Keratinocyte (primary cell): ENCODE measurements around the gene GSAP. TPM values are rescaled to one million over a fixed set of nuclear protein-coding genes. Genes with fewer than 3 reads are reported as not detected.
A peak's percentile ranks its signal among the peaks of the same experiment; 100 is the strongest.

Experiments used
- DNase-seq: peaks from one replicate; pipeline ENCODE4 v3.0.0-alpha.2; 2011; ENCODE audit warnings: low read depth, missing footprints, low spot score
- FAIRE-seq: peaks from 2 replicates; lab custom pipeline; 2011; peaks lifted over from hg19 to GRCh38; lab: Jason Lieb, UNC
- H2AFZ ChIP-seq: 2 replicates; pipeline ENCODE4 v1.6.0; 2012; ENCODE audit warnings: low read length, control low read depth, inconsistent platforms; ENCODE audit not compliant: control insufficient read depth
- H3K27ac ChIP-seq: 2 replicates; pipeline ENCODE4 v1.5.1; 2011; ENCODE audit warnings: low read length; ENCODE audit not compliant: control insufficient read depth, insufficient read depth
- H3K27me3 ChIP-seq: 3 replicates; pipeline ENCODE4 v1.6.0; 2011; ENCODE audit warnings: low read length; ENCODE audit not compliant: control insufficient read depth, insufficient read depth; ENCODE audit errors: extremely low read depth
- H3K36me3 ChIP-seq, 2 experiments: 2 replicates in 1 of 2; 3 replicates in 1 of 2; pipeline ENCODE4 v1.5.1; 2011; ENCODE audit warnings: low read length in 2 of 2, mild to moderate bottlenecking in 1 of 2; ENCODE audit not compliant: control insufficient read depth in 2 of 2, insufficient read depth in 2 of 2; ENCODE audit errors: extremely low read depth in 1 of 2
- H3K4me1 ChIP-seq: 3 replicates; pipeline ENCODE4 v1.5.1; 2011; ENCODE audit warnings: low read length; ENCODE audit not compliant: control insufficient read depth, insufficient read depth; ENCODE audit errors: extremely low read depth
- H3K4me2 ChIP-seq: 3 replicates; pipeline ENCODE4 v1.6.0; 2011; ENCODE audit warnings: low read depth, low read length; ENCODE audit not compliant: control insufficient read depth, insufficient read depth; ENCODE audit errors: extremely low read depth
- H3K4me3 ChIP-seq, 3 experiments: fragments of 200-600 bp in 1 of 3; sonication (generic) in 1 of 3; 2 replicates in 2 of 3; 3 replicates in 1 of 3; pipeline ENCODE4 v1.5.1; 2011 to 2016; ENCODE audit warnings: low read length in 3 of 3, mild to moderate bottlenecking in 3 of 3, control low read depth in 2 of 3, inconsistent platforms in 1 of 3, low read depth in 1 of 3, mixed read lengths in 1 of 3, mixed run types in 1 of 3, moderate library complexity in 1 of 3; ENCODE audit not compliant: control insufficient read depth in 2 of 3, insufficient read depth in 2 of 3; ENCODE audit errors: extremely low read depth in 1 of 3
- H3K79me2 ChIP-seq: 2 replicates; pipeline ENCODE4 v1.6.0; 2012; ENCODE audit warnings: low read length; ENCODE audit not compliant: control insufficient read depth, insufficient read depth
- H3K9ac ChIP-seq: 3 replicates; pipeline ENCODE4 v1.6.0; 2011; ENCODE audit warnings: low read length; ENCODE audit not compliant: control insufficient read depth, insufficient read depth; ENCODE audit errors: extremely low read depth
- H3K9me1 ChIP-seq: 3 replicates; pipeline ENCODE4 v1.6.0; 2011; ENCODE audit warnings: low read length; ENCODE audit not compliant: control insufficient read depth, insufficient read depth; ENCODE audit errors: extremely low read depth
- H3K9me3 ChIP-seq: 2 replicates; pipeline ENCODE4 v1.5.1; 2012; ENCODE audit warnings: low read depth, low read length; ENCODE audit not compliant: control insufficient read depth
- H4K20me1 ChIP-seq: 3 replicates; pipeline ENCODE4 v1.6.0; 2011; ENCODE audit warnings: low read length; ENCODE audit not compliant: control insufficient read depth, insufficient read depth; ENCODE audit errors: extremely low read depth
- EZH2 ChIP-seq: IDR thresholded peaks from one replicate; pipeline ENCODE4 v1.6.1; 2012; ENCODE audit warnings: inconsistent platforms, mild to moderate bottlenecking, low read length, moderate library complexity
- dilution Hi-C: fragments of 300-500 bp; cut with MboI; formaldehyde crosslinking; loops from one replicate; pipeline ENCODE4 v1.7.0; 2020; ENCODE audit warnings: low sequenced_read_pairs; ENCODE audit not compliant: extremely low pct_ligation_motif_present
- polyA plus RNA-seq, 5 experiments: library from polyadenylated mRNA; depleted of rRNA in 3 of 5; stranded (reverse) in 3 of 5; stranded (forward) in 1 of 5; unstranded in 1 of 5; fragments of >200 nt; gene quantifications; 1 replicate in 1 of 5; 2 replicates in 3 of 5; 3 replicates in 1 of 5; pipeline versions ENCODE4 v1.2.1 to v1.2.3, GENCODE V29; 2011 to 2012; ENCODE audit warnings: missing spikeins in 2 of 5, low read depth in 1 of 5, low replicate concordance in 1 of 5
- TF ChIP-seq, protein P1 (sequence below), 3 experiments: IDR thresholded peaks in 1 of 3; conservative IDR thresholded peaks in 1 of 3; optimal IDR thresholded peaks in 1 of 3; 2 replicates in 2 of 3; 3 replicates in 1 of 3; pipeline versions ENCODE3 to v1.5.1; 2011; ENCODE audit warnings: low read length in 3 of 3, mild to moderate bottlenecking in 3 of 3, moderate library complexity in 2 of 3, control low read depth in 1 of 3, inconsistent platforms in 1 of 3; ENCODE audit not compliant: insufficient read depth in 2 of 3; ENCODE audit errors: extremely low read depth in 1 of 3

GSAP gene
- polyA plus RNA-seq, 1 donor (not counting 4 experiments of a cell fraction or from before 2014, with no cell fraction given): 5.4 TPM

DNA sequence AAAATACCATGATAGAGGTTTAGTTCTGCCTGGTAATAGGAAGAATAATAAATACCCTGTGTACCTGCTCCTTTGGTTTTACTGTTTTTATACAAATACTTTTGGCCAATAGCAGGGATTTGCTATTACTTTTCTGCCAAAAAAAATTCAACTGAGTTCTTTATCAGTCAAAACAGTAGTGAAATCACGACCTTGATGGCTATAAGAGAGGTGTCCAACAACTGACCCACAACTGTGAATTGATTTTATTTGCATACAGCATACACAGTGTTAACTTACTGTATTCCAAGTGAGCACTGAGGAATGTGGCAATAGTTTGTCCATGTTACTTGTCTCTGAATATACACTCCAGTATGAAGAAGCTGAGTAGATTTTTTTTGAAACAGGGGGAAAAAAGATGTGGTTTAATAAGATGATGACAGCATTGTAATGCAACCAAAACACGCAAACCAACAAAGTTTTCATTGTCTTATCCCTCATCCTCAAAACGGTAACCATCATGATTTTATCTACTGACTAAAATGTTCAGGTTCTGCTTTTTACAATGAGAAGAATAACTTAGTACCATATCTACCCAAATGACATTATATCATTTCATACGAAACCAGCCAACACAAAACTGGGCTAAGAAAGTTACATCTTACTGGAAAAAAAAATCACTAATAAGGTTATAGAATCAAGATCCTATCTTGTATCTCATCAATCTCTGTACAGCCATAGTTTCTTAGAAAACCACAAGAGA is 63.3 kb downstream of the GSAP start:
- Histone ChIP-seq H4K20me1 (no peaks in the 10 kb centered on the region), H3K36me3 (no peaks in the 10 kb centered on the region), H3K9me1 (no peaks in the 10 kb centered on the region), H3K9ac (no peak overlapping the region), H3K79me2 (no peaks in the 10 kb centered on the region), H3K4me1 (peaks cover 7% of the 10 kb centered on the region), H3K4me2 (no peak overlapping the region), H3K27ac (no peak overlapping the region), H2AFZ (no peak overlapping the region), H3K27me3 (no peaks in the 10 kb centered on the region), H3K4me3 (no peak overlapping the region), H3K9me3 (no peaks in the 10 kb centered on the region)
- TF ChIP-seq, protein P1, sequence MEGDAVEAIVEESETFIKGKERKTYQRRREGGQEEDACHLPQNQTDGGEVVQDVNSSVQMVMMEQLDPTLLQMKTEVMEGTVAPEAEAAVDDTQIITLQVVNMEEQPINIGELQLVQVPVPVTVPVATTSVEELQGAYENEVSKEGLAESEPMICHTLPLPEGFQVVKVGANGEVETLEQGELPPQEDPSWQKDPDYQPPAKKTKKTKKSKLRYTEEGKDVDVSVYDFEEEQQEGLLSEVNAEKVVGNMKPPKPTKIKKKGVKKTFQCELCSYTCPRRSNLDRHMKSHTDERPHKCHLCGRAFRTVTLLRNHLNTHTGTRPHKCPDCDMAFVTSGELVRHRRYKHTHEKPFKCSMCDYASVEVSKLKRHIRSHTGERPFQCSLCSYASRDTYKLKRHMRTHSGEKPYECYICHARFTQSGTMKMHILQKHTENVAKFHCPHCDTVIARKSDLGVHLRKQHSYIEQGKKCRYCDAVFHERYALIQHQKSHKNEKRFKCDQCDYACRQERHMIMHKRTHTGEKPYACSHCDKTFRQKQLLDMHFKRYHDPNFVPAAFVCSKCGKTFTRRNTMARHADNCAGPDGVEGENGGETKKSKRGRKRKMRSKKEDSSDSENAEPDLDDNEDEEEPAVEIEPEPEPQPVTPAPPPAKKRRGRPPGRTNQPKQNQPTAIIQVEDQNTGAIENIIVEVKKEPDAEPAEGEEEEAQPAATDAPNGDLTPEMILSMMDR (optimal IDR thresholded peaks at IDR 0.05 in 1 of 3, IDR thresholded peaks at IDR 0.05 in 1 of 3, conservative IDR thresholded peaks at IDR 0.05 in 1 of 3; ENCODE audit: extremely low read depth in 1 of 3, insufficient read depth in 2 of 3, low read length in 3 of 3): no peak
- no peak for TF ChIP-seq EZH2
- DNase-seq (no peak), FAIRE-seq (no peak)
- dilution Hi-C loops: no loop called here

DNA sequence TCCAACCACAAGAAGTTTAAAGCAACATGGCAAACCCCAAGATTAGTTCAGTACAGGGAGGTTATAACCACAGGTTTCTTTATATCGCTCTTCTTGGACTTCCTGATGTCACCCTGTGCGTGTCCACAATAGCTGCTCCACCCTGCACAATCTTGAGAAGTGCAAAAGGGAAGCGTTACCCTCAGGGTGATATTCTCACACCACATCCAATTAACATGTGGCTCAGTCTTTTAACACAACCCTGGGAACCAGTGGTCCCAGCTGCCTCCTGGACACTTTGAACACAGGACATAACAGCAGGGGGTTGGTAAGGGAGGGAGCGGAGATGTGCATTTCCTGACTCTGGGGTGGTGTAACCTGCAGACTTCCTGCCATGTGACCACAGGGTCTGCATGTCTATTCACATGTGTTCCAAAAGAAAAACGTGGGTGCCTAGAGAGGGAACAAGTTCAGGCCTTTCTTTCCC is 64.6 kb downstream of the GSAP start:
- Histone ChIP-seq H3K79me2 (no peaks in the 10 kb centered on the region), H3K4me2 (no peak overlapping the region), H3K9me1 (no peaks in the 10 kb centered on the region), H3K9me3 (no peaks in the 10 kb centered on the region), H3K4me1 (peaks cover 7% of the 10 kb centered on the region), H3K4me3 (no peak overlapping the region), H4K20me1 (no peaks in the 10 kb centered on the region), H3K9ac (no peak overlapping the region), H3K36me3 (no peaks in the 10 kb centered on the region), H3K27ac (no peak overlapping the region), H3K27me3 (no peaks in the 10 kb centered on the region), H2AFZ (peak overlapping the region; percentile 5)
- no peak for TF ChIP-seq EZH2
- TF ChIP-seq, protein P1 (optimal IDR thresholded peaks at IDR 0.05 in 1 of 3, IDR thresholded peaks at IDR 0.05 in 1 of 3, conservative IDR thresholded peaks at IDR 0.05 in 1 of 3; ENCODE audit: extremely low read depth in 1 of 3, insufficient read depth in 2 of 3, low read length in 3 of 3): no peak
- DNase-seq (no peak), FAIRE-seq (no peak)
- dilution Hi-C loops: no loop called here
